ENCODE results near the gene CUL4A. TPM values are rescaled to one million over a fixed set of nuclear protein-coding genes. Genes with fewer than 3 reads are reported as not detected.
"Not testable (repeated sequence)": the region's sequence is repeated elsewhere in the genome, so short reads cannot be mapped to it uniquely, and the experiment has no call there.

The CUL4A gene
- 10 to 100 TPM; 48.0 to 63.9 TPM for total RNA-seq
- polyA plus RNA-seq (ENCODE audit: insufficient read length in 6 of 6) = 10 to 100 TPM; 84.7 to 98.0 (median 89.3) TPM
- long read RNA-seq, donor 1, transcript CUL4A-202 (20 exons, 2,364 nt) = major isoform, 5 of 9 reads
- long read RNA-seq, donor 1, partial matches to known transcripts = 0 of 9 reads
- long read RNA-seq, donor 1, other reads (novel, unspliced or antisense) = 0 of 9 reads
- long read RNA-seq, donor 2, transcript CUL4A-202 (20 exons, 2,364 nt) = major isoform, 12 of 29 reads
- long read RNA-seq, donor 2, partial matches to known transcripts = 16 of 29 reads
- long read RNA-seq, donor 2, other reads (novel, unspliced or antisense) = 0 of 29 reads
- long read RNA-seq, donor 3, transcript CUL4A-202 (20 exons, 2,364 nt) = major isoform, 11 of 17 reads
- long read RNA-seq, donor 3, partial matches to known transcripts = 6 of 17 reads
- long read RNA-seq, donor 3, other reads (novel, unspliced or antisense) = 0 of 17 reads
- long read RNA-seq, donor 4, partial matches to known transcripts = 4 of 8 reads
- long read RNA-seq, donor 4, other reads (novel, unspliced or antisense) = 1 of 8 reads
- long read RNA-seq, donor 5, transcript CUL4A-202 (20 exons, 2,364 nt) = major isoform, 8 of 8 reads
- long read RNA-seq, donor 5, partial matches to known transcripts = 0 of 8 reads
- long read RNA-seq, donor 5, other reads (novel, unspliced or antisense) = 0 of 8 reads
- long read RNA-seq, donor 6, partial matches to known transcripts = 0 of 5 reads
- long read RNA-seq, donor 6, other reads (novel, unspliced or antisense) = 0 of 5 reads
- long read RNA-seq, donor 7, transcript CUL4A-202 (20 exons, 2,364 nt) = major isoform, 6 of 6 reads
- long read RNA-seq, donor 7, partial matches to known transcripts = 0 of 6 reads
- long read RNA-seq, donor 7, other reads (novel, unspliced or antisense) = 0 of 6 reads
- long read RNA-seq, donor 8, transcript CUL4A-202 (20 exons, 2,364 nt) = major isoform, 10 of 10 reads
- long read RNA-seq, donor 8, partial matches to known transcripts = 0 of 10 reads
- long read RNA-seq, donor 8, other reads (novel, unspliced or antisense) = 0 of 10 reads
- long read RNA-seq, donor 9 = 0 reads
- long read RNA-seq, donor 10, partial matches to known transcripts = 2 of 2 reads
- long read RNA-seq, donor 10, other reads (novel, unspliced or antisense) = 0 of 2 reads
- long read RNA-seq, donor 11, partial matches to known transcripts = 0 of 2 reads
- long read RNA-seq, donor 11, other reads (novel, unspliced or antisense) = 0 of 2 reads
- long read RNA-seq, donor 12, partial matches to known transcripts = 5 of 8 reads
- long read RNA-seq, donor 12, other reads (novel, unspliced or antisense) = 0 of 8 reads

DNA sequence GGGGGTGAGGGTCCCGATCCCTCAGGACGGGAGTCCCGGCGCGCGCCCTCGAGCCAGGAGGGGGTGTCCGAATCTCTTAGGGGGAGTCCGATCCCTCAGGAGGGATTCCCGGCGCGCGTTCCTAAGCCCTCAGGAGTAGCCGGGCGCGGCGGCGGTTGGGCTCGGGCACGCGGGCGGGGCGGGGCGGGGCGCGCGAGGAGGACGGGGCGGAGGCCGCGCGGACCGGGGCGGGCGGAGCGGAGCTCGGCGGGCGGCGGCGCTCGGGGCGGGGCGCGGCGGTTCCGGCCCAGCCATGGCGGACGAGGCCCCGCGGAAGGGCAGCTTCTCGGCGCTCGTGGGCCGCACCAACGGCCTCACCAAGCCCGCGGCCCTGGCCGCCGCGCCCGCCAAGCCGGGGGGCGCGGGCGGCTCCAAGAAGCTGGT, at the start of gene CUL4A:
TSS of gene CUL4A (plus strand) at position 278 of the 423 bp plus-strand sequence. CDS start at position 293, 15 bp downstream.
- Histone ChIP-seq H3K36me3 (peaks cover 0 to 15% of the 10 kb centered on the region in 2 donors), H3K4me3 (peak within 1 kb of the TSS; percentile 89 to 99), H3K9me3 (no peaks in the 10 kb centered on the region), H3K27ac (peak within 1 kb of the TSS; percentile 98 to 99), H3K27me3 (no peaks in the 10 kb centered on the region), H3K4me1 (peaks cover 21 to 64% of the 10 kb centered on the region in 2 donors)
- intact Hi-C loops (cut with DNase I) = no loop called here
- ATAC-seq (peak; percentile 76), DNase-seq (peak in 3 of 4 donors; percentile 80 to 94 (median 81))
- TF ChIP-seq, protein P1, sequence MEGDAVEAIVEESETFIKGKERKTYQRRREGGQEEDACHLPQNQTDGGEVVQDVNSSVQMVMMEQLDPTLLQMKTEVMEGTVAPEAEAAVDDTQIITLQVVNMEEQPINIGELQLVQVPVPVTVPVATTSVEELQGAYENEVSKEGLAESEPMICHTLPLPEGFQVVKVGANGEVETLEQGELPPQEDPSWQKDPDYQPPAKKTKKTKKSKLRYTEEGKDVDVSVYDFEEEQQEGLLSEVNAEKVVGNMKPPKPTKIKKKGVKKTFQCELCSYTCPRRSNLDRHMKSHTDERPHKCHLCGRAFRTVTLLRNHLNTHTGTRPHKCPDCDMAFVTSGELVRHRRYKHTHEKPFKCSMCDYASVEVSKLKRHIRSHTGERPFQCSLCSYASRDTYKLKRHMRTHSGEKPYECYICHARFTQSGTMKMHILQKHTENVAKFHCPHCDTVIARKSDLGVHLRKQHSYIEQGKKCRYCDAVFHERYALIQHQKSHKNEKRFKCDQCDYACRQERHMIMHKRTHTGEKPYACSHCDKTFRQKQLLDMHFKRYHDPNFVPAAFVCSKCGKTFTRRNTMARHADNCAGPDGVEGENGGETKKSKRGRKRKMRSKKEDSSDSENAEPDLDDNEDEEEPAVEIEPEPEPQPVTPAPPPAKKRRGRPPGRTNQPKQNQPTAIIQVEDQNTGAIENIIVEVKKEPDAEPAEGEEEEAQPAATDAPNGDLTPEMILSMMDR (IDR thresholded peaks at IDR 0.05) = no peak

DNA sequence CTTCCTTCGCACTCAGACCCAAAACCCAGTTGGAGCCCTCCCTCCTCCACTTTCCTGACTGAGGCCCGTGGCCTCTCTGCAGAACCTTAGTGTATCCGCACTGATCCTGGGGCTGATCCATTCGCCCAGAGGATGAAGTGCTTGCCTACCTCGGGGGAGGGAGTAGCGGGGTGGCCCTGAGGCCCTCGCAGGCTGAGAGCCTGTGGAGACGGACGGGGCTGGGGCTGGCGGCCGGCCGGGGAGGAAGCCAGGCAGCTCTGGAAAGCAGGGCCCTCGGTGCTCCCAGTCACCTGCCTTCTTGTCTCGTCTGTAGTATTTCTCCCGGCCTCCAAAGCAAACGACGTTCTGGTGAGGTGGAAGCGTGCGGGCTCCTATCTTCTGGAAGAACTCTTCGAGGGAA, 49.7 kb upstream of the CUL4A start:
- no peak for DNase-seq
- Histone ChIP-seq H3K27ac (no peak overlapping the region), H3K4me3 (no peak overlapping the region), H3K9me3 (no peaks in the 10 kb centered on the region), H3K4me1 (peaks cover 0 to under 1% of the 10 kb centered on the region in 2 donors), H3K36me3 (no peaks in the 10 kb centered on the region), H3K27me3 (peaks cover 7 to 30% of the 10 kb centered on the region in 2 donors)
- TF ChIP-seq, protein P1 (IDR thresholded peaks at IDR 0.05) = no peak
- intact Hi-C loops (cut with DNase I) = no loop called here
- no peak for ATAC-seq

DNA sequence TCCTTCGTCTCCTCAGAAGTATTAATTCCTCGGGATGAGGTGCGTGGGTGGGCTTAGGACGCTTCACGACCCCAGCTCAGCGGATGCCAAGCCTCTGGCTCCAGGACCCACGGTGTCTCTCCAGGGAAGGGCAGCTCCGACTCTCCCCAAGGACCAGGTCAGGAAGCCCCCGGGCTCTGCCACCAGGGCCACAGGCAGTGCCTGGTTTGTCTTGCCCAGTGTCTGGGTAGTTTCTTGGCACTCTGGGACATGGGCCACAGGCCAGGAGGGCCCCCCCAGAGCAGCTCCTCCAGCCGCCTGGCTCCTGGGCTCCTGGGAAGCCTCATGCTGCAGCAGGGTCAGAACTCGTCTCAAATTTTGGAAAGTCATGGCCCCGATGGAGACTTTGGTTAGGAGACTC, 48.4 kb upstream of the CUL4A start:
- no peaks in the 10 kb centered on the region for H3K4me1 ChIP-seq
- TF ChIP-seq, protein P1 (IDR thresholded peaks at IDR 0.05) = no peak
- intact Hi-C loops (cut with DNase I) = no loop called here
- DNase-seq (no peak), ATAC-seq (no peak)
- no peak overlapping the region for H3K4me3 ChIP-seq
- no peak overlapping the region for H3K27ac ChIP-seq
- H3K27me3 ChIP-seq = peaks cover 7 to 30% of the 10 kb centered on the region in 2 donors
- H3K9me3 ChIP-seq = no peaks in the 10 kb centered on the region
- H3K36me3 ChIP-seq = no peaks in the 10 kb centered on the region

DNA sequence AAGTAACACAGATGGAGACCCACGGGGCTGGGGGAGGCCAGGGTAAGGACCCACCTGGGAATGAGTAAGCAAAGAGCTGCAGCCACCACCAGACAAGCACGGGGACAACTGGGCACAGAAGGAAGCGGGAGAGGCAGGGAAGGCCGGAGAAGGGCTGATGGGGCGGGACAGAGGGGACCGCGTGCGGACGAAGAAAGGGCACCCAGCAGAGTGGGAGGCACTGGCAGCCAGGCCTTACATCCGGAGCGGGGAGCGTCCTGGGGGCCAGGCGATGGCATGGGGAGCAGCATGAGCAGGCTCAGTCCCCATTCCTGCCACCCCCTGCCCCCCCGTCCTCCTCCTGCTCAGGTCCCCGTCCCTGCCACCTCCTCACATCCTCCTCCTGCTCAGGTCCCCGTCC, 48.0 kb upstream of the CUL4A start:
- Histone ChIP-seq H3K4me3 (no peak overlapping the region), H3K27me3 (peaks cover 7 to 30% of the 10 kb centered on the region in 2 donors), H3K27ac (no peak overlapping the region), H3K4me1 (no peaks in the 10 kb centered on the region), H3K36me3 (no peaks in the 10 kb centered on the region), H3K9me3 (no peaks in the 10 kb centered on the region)
- TF ChIP-seq, protein P1 (IDR thresholded peaks at IDR 0.05) = no peak
- ATAC-seq (no peak), DNase-seq (peak in 1 of 4 donors; percentile 46)
- intact Hi-C loops (cut with DNase I) = no loop called here

DNA sequence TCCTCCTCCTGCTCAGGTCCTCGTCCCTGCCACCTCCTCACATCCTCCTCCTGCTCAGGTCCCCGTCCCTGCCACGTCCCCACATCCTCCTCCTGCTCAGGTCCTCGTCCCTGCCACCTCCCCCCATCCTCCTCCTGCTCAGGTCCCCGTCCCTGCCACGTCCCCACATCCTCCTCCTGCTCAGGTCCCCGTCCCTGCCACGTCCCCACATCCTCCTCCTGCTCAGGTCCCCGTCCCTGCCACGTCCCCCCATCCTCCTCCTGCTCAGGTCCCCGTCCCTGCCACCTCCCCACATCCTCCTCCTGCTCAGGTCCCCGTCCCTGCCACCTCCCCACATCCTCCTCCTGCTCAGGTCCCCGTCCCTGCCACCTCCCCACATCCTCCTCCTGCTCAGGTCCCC, 47.4 kb upstream of the CUL4A start:
- peaks cover 7 to 30% of the 10 kb centered on the region in 2 donors for H3K27me3 ChIP-seq
- intact Hi-C loops (cut with DNase I); H3K9me3 ChIP-seq; H3K36me3 ChIP-seq; H3K4me1 ChIP-seq; DNase-seq; ATAC-seq; H3K27ac ChIP-seq; H3K4me3 ChIP-seq: not testable (repeated sequence)
